ENCODE results near the gene PKM. TPM values are rescaled to one million over a fixed set of nuclear protein-coding genes. Genes with fewer than 3 reads are reported as not detected.
A peak's percentile ranks its signal among the peaks of the same experiment; 100 is the strongest.

The PKM gene
- total and polyA plus RNA-seq, 2 donors (not counting 3 experiments of a cell fraction or from before 2014, with no cell fraction given), result 689 to 968 TPM

DNA sequence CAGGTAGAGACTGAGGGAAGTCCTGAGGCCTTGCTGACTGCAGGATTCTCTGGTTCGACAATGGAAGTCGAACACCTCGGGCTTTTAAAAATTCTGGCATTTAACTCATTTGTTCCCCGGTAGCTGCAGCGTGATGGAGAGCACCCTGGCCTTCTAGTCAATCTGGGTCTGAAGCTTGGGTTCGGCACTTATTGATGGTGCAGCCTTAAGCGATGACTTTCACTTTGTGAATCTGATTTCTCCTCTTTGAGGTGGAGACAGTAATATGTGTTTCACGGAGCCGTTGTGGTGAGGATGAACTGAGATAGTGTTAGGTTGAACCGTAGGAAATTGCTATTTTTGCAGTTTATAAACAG is 42.0 kb upstream of the PKM start:
- DNase-seq (ENCODE audit: low read depth, low spot score) (no peak), FAIRE-seq (no peak)
- no peaks in the 10 kb centered on the region for H3K36me3 ChIP-seq (ENCODE audit: control insufficient read depth in 2 of 2, extremely low read depth in 1 of 2, insufficient read depth in 2 of 2, low read length in 2 of 2)
- peak overlapping the region; percentile 45 to 97 (median 53) for H3K4me3 ChIP-seq (replicated peaks in 1 of 3; ENCODE audit: insufficient read depth in 1 of 3, low read depth in 1 of 3, low read length in 3 of 3)
- H3K9me1 ChIP-seq (replicated peaks; ENCODE audit: control insufficient read depth, extremely low read depth, insufficient read depth, low read length), result no peaks in the 10 kb centered on the region
- peak overlapping the region; percentile 60 for H3K4me2 ChIP-seq (ENCODE audit: insufficient read depth, low read length)
- BruUV-seq (replicated peaks), result TSS peak; percentile 19
- no peaks in the 10 kb centered on the region for H4K20me1 ChIP-seq (replicated peaks; ENCODE audit: control insufficient read depth, extremely low read depth, insufficient read depth, low read length)
- no peaks in the 10 kb centered on the region for H3K27me3 ChIP-seq (ENCODE audit: control insufficient read depth in 2 of 2, insufficient read depth in 2 of 2, low read length in 2 of 2)
- H2AFZ ChIP-seq (ENCODE audit: low read depth, low read length), result peak overlapping the region; percentile 89
- H3K4me1 ChIP-seq (ENCODE audit: control insufficient read depth, extremely low read depth, insufficient read depth, low read length), result peaks cover 12% of the 10 kb centered on the region
- TF ChIP-seq JUN (IDR thresholded peaks at IDR 0.05; ENCODE audit: borderline replicate concordance, insufficient read depth, insufficient read length, low read depth), result no peak
- ChIA-PET POLR2A (no interaction called here), CTCF (interaction anchor here (2.4 kb wide), 1 partner anchor 46 kb away, joined by 6 read pairs; no protein-coding TSS in a partner anchor)
- H3K27ac ChIP-seq (ENCODE audit: insufficient read depth, low read depth, low read length), result no peak overlapping the region
- H3K79me2 ChIP-seq (ENCODE audit: control insufficient read depth, insufficient read depth, low read length), result peaks cover 2% of the 10 kb centered on the region
- dilution Hi-C loops (cut with MboI; ENCODE audit: extremely low pct_ligation_motif_present, low sequenced_read_pairs) (no loop called here), intact Hi-C loops (cut with micrococcal nuclease) (loop anchor here (1.0 to 2.0 kb wide), 2 partner anchors 42 to 74 kb away; partner anchors contain the start of gene PKM)
- H3K9me3 ChIP-seq (replicated peaks; ENCODE audit: control insufficient read depth, insufficient read depth, low read length), result no peaks in the 10 kb centered on the region
- peak overlapping the region; percentile 3 for H3K9ac ChIP-seq (replicated peaks; ENCODE audit: extremely low read depth, insufficient read depth, low read length)

DNA sequence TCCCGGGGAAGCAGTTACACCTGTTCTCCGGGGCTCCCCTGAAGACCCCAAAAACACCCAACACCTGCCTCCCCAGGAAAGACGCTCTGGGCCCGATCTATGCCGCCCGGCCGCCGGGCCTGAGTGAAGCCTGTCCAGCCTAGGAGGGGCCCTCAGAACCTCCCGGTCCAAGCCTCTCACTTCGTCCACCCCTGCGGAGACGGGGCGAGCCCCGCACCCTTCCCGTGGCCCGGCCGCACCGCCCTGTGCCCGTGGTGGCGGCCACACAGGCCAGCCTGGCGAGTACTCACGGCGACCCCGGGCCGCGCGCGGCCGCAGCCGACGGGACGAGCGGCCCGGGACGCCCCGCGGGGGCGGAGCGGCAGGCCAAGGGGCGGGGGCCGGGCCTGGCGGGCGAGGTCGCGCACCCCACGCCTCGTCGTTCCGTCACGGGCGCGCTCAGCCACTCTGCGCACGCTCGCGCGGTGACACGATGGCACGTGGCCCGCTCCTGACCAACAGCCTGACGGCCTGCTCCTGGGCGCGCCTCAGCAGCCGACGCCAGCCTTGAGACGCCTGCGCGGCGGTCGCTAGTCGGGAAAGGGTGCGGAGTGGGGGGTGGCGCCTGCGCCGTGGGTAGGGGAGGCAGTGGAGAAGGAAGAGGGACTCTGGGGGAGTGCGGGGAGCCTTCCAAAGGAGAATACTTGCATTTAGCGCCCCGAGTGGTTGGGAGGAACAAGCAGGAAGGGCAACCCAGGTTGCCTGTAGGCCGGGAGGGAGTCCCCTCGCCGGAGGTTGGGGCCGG is 41.4 kb upstream of the PKM start, which contains the start of gene PARP6:
PARP6 (minus strand) TSS at position 342 of the 784 bp plus-strand sequence. CDS start 5,077 bp downstream, outside the sequence.
- TF ChIP-seq EZH2 (IDR thresholded peaks at IDR 0.05; ENCODE audit: borderline replicate concordance, low read depth, low read length, severe bottlenecking) (no peak), POLR2A (IDR thresholded peaks at IDR 0.05; ENCODE audit: low read depth, low read length) (peak; percentile 58), POLR2AphosphoS5 (IDR thresholded peaks at IDR 0.05; ENCODE audit: insufficient read depth, low read depth, low read length) (peak; percentile 72), GATA2 (IDR thresholded peaks at IDR 0.05; ENCODE audit: insufficient read depth, insufficient read length, low read depth, low read length) (no peak), JUN (IDR thresholded peaks at IDR 0.05; ENCODE audit: borderline replicate concordance, insufficient read depth, insufficient read length, low read depth) (no peak), FOS (IDR thresholded peaks at IDR 0.05; ENCODE audit: borderline replicate concordance, insufficient read depth, low read length) (no peak)
- TF ChIP-seq, protein P1, sequence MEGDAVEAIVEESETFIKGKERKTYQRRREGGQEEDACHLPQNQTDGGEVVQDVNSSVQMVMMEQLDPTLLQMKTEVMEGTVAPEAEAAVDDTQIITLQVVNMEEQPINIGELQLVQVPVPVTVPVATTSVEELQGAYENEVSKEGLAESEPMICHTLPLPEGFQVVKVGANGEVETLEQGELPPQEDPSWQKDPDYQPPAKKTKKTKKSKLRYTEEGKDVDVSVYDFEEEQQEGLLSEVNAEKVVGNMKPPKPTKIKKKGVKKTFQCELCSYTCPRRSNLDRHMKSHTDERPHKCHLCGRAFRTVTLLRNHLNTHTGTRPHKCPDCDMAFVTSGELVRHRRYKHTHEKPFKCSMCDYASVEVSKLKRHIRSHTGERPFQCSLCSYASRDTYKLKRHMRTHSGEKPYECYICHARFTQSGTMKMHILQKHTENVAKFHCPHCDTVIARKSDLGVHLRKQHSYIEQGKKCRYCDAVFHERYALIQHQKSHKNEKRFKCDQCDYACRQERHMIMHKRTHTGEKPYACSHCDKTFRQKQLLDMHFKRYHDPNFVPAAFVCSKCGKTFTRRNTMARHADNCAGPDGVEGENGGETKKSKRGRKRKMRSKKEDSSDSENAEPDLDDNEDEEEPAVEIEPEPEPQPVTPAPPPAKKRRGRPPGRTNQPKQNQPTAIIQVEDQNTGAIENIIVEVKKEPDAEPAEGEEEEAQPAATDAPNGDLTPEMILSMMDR (IDR thresholded peaks at IDR 0.05; ENCODE audit: extremely low read depth in 1 of 2, insufficient read depth in 1 of 2, low read depth in 1 of 2, low read length in 2 of 2), result peak; percentile 31 to 74
- TF ChIP-seq, protein P2, sequence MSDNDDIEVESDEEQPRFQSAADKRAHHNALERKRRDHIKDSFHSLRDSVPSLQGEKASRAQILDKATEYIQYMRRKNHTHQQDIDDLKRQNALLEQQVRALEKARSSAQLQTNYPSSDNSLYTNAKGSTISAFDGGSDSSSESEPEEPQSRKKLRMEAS (IDR thresholded peaks at IDR 0.05; ENCODE audit: insufficient read depth, insufficient read length), result peak; percentile 99
- POLR2A ChIA-PET, result interaction anchor here (1.0 kb wide), 1 partner anchor 45 kb away, joined by 3 read pairs; no protein-coding TSS in a partner anchor
- H3K27ac ChIP-seq (ENCODE audit: insufficient read depth, low read depth, low read length), result peak within 1 kb of the TSS; percentile 57
- H3K4me2 ChIP-seq (ENCODE audit: insufficient read depth, low read length), result peak within 1 kb of the TSS; percentile 86
- no peaks in the 10 kb centered on the region for H3K27me3 ChIP-seq (ENCODE audit: control insufficient read depth in 2 of 2, insufficient read depth in 2 of 2, low read length in 2 of 2)
- H3K79me2 ChIP-seq (ENCODE audit: control insufficient read depth, insufficient read depth, low read length), result peaks cover 2% of the 10 kb centered on the region
- FAIRE-seq, result peak; percentile 88
- no TSS peak for BruUV-seq (replicated peaks)
- peaks cover 12% of the 10 kb centered on the region for H3K4me1 ChIP-seq (ENCODE audit: control insufficient read depth, extremely low read depth, insufficient read depth, low read length)
- DNase-seq (ENCODE audit: low read depth, low spot score), result peak; percentile 99
- no peaks in the 10 kb centered on the region for H3K9me3 ChIP-seq (replicated peaks; ENCODE audit: control insufficient read depth, insufficient read depth, low read length)
- peak within 1 kb of the TSS; percentile 45 to 97 (median 66) for H3K4me3 ChIP-seq (replicated peaks in 1 of 3; ENCODE audit: insufficient read depth in 1 of 3, low read depth in 1 of 3, low read length in 3 of 3)
- H3K9ac ChIP-seq (replicated peaks; ENCODE audit: extremely low read depth, insufficient read depth, low read length), result peak within 1 kb of the TSS; percentile 69
- dilution Hi-C loops (cut with MboI; ENCODE audit: extremely low pct_ligation_motif_present, low sequenced_read_pairs) (no loop called here), intact Hi-C loops (cut with micrococcal nuclease) (loop anchor here (1.0 to 2.0 kb wide), 2 partner anchors 41 to 74 kb away; partner anchors contain the start of gene PKM)
- no peaks in the 10 kb centered on the region for H3K9me1 ChIP-seq (replicated peaks; ENCODE audit: control insufficient read depth, extremely low read depth, insufficient read depth, low read length)
- peaks cover 0 to under 1% of the 10 kb centered on the region in 2 experiments for H3K36me3 ChIP-seq (ENCODE audit: control insufficient read depth in 2 of 2, extremely low read depth in 1 of 2, insufficient read depth in 2 of 2, low read length in 2 of 2)
- peak within 1 kb of the TSS; percentile 89 for H2AFZ ChIP-seq (ENCODE audit: low read depth, low read length)
- CTCF ChIA-PET, result interaction anchor here (0.8 to 2.4 kb wide), 2 partner anchors 46 to 72 kb away, joined by 5 to 6 read pairs; no protein-coding TSS in a partner anchor
- no peaks in the 10 kb centered on the region for H4K20me1 ChIP-seq (replicated peaks; ENCODE audit: control insufficient read depth, extremely low read depth, insufficient read depth, low read length)
